ENCODE data around the gene MCM3AP. TPM values are rescaled to one million over a fixed set of nuclear protein-coding genes. Genes with fewer than 3 reads are reported as not detected.

MCM3AP gene
- total RNA-seq, 1 donor from 2014 or later = 153 TPM

GRCh38 chr21:46194374-46195334 lies 90.8 kb downstream of the MCM3AP start:
- no peak overlapping the region for H3K4me3 Mint-ChIP-seq
- no peak for TF ChIP-seq CTCF (conservative IDR thresholded peaks at IDR 0.05)
- DNase-seq (ENCODE audit: low read depth, low spot score) = no peak
- peaks cover 33% of the 10 kb centered on the region for H3K36me3 Mint-ChIP-seq (ENCODE audit: low read depth)
- H3K27ac Mint-ChIP-seq (ENCODE audit: unreplicated experiment) = peak overlapping the region; percentile 66
- peaks cover 1% of the 10 kb centered on the region for H3K9me3 Mint-ChIP-seq
- H3K27me3 Mint-ChIP-seq (ENCODE audit: low read depth) = no peaks in the 10 kb centered on the region
- H3K4me1 Mint-ChIP-seq = peaks cover 16% of the 10 kb centered on the region

- DNase-seq (ENCODE audit: low read depth, low spot score) = no peak
- no peak for TF ChIP-seq CTCF (conservative IDR thresholded peaks at IDR 0.05)
- Mint-ChIP-seq H3K9me3 (no peaks in the 10 kb centered on the region), H3K27ac (ENCODE audit: unreplicated experiment) (no peak overlapping the region), H3K4me1 (peaks cover 23% of the 10 kb centered on the region), H3K27me3 (ENCODE audit: low read depth) (no peaks in the 10 kb centered on the region), H3K4me3 (no peak overlapping the region), H3K36me3 (ENCODE audit: low read depth) (peaks cover 25% of the 10 kb centered on the region)
These were observed 91.5 kb downstream of the MCM3AP start for GRCh38 chr21:46193829-46194373.

DNA sequence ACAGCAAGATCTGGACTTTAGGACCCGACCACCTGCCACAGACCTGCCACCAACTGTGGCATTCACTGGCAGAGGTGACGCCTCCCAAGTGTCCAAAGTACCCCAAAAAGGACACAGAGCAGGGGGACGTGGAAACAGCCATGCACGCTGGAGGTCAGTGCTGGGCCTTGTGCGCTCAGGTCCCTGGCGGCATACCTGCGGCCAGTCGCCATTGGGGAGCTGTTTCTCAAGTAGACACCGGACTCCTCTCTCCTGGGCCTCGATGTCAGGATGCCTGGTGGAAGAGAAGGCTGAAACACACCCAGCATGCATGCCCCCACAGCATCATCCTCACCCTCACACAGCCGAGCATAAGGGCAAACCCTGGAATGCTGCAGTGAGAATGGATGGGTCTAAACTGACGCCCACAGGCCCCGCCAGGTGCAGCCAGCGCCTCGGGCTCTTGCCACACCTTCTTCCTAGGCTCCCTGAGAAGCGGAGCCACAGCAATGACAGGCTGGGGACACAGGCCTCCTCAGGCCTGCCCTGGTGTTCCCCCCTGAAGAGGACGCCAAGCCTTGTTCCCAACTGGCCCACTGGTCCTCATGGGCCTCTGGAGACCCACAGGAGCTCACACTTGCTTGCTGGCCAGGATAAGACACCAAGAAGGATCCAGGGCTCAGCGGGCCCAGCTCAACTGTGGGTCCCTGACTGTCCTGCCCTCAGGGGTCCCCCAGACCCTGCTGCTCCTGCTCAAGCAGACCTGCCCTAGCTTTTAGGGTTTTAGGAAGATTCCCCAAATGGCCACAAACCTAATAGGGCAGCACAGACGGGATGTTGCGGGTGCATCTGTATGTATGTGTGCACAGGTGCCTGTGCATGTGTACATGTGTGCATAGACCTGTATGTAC lies 93.5 kb downstream of the MCM3AP start:
- Mint-ChIP-seq H3K36me3 (ENCODE audit: low read depth) (peaks cover 30% of the 10 kb centered on the region), H3K9me3 (no peaks in the 10 kb centered on the region), H3K4me1 (peaks cover 43% of the 10 kb centered on the region), H3K27me3 (ENCODE audit: low read depth) (no peaks in the 10 kb centered on the region), H3K27ac (ENCODE audit: unreplicated experiment) (no peak overlapping the region), H3K4me3 (no peak overlapping the region)
- TF ChIP-seq CTCF (conservative IDR thresholded peaks at IDR 0.05) = no peak
- no peak for DNase-seq (ENCODE audit: low read depth, low spot score)

- no peak for DNase-seq (ENCODE audit: low read depth, low spot score)
- no peak overlapping the region for H3K4me3 Mint-ChIP-seq
- H3K9me3 Mint-ChIP-seq = no peaks in the 10 kb centered on the region
- peaks cover 46% of the 10 kb centered on the region for H3K4me1 Mint-ChIP-seq
- no peak overlapping the region for H3K27ac Mint-ChIP-seq (ENCODE audit: unreplicated experiment)
- H3K27me3 Mint-ChIP-seq (ENCODE audit: low read depth) = no peaks in the 10 kb centered on the region
- TF ChIP-seq CTCF (conservative IDR thresholded peaks at IDR 0.05) = no peak
- peaks cover 29% of the 10 kb centered on the region for H3K36me3 Mint-ChIP-seq (ENCODE audit: low read depth)
These were observed 94.1 kb downstream of the MCM3AP start for GRCh38 chr21:46191257-46191685.

GRCh38 chr21:46190491-46191131 lies 94.8 kb downstream of the MCM3AP start:
- no peak for DNase-seq (ENCODE audit: low read depth, low spot score)
- Mint-ChIP-seq H3K4me3 (no peak overlapping the region), H3K27ac (ENCODE audit: unreplicated experiment) (no peak overlapping the region), H3K4me1 (peaks cover 49% of the 10 kb centered on the region), H3K27me3 (ENCODE audit: low read depth) (no peaks in the 10 kb centered on the region), H3K9me3 (no peaks in the 10 kb centered on the region), H3K36me3 (ENCODE audit: low read depth) (peaks cover 27% of the 10 kb centered on the region)
- no peak for TF ChIP-seq CTCF (conservative IDR thresholded peaks at IDR 0.05)
